ENCODE measurements around the gene P2RX4. TPM values are rescaled to one million over a fixed set of nuclear protein-coding genes. Genes with fewer than 3 reads are reported as not detected.
"Not testable (repeated sequence)": the region's sequence is repeated elsewhere in the genome, so short reads cannot be mapped to it uniquely, and the experiment has no call there.

Gene P2RX4
- total RNA-seq, 1 experiment from 2014 or later: 6.0 TPM

GRCh38 chr12:121219353-121219986 is 9.5 kb downstream of the P2RX4 start:
- no peak for DNase-seq (ENCODE audit: low read depth)

GRCh38 chr12:121222847-121223246 is 12.9 kb downstream of the P2RX4 start:
- no peak for DNase-seq (ENCODE audit: low read depth)

GRCh38 chr12:121223292-121224285 is 13.7 kb downstream of the P2RX4 start:
- DNase-seq (ENCODE audit: low read depth): no peak

GRCh38 chr12:121224591-121224990 is 14.7 kb downstream of the P2RX4 start:
- no peak for DNase-seq (ENCODE audit: low read depth)

GRCh38 chr12:121226399-121226798 is 16.5 kb downstream of the P2RX4 start:
- no peak for DNase-seq (ENCODE audit: low read depth)

- DNase-seq (ENCODE audit: low read depth): not testable (repeated sequence)
Measured at GRCh38 chr12:121226871-121227270, 16.9 kb downstream of the P2RX4 start.

- DNase-seq (ENCODE audit: low read depth): no peak
Measured at GRCh38 chr12:121227294-121227693, 17.4 kb downstream of the P2RX4 start.

- no peak for DNase-seq (ENCODE audit: low read depth)
Measured at GRCh38 chr12:121228919-121229665, 19.2 kb downstream of the P2RX4 start.

GRCh38 chr12:121229826-121230537 is 20.1 kb downstream of the P2RX4 start:
- peak; percentile 58 for DNase-seq (ENCODE audit: low read depth)

- no peak for DNase-seq (ENCODE audit: low read depth)
Measured at GRCh38 chr12:121230538-121230907, 20.6 kb downstream of the P2RX4 start.

GRCh38 chr12:121232163-121232562 is 22.2 kb downstream of the P2RX4 start:
- DNase-seq (ENCODE audit: low read depth): no peak

- DNase-seq (ENCODE audit: low read depth): no peak
Measured at GRCh38 chr12:121232977-121233627, 23.2 kb downstream of the P2RX4 start.

GRCh38 chr12:121233628-121234020 is 23.7 kb downstream of the P2RX4 start:
- no peak for DNase-seq (ENCODE audit: low read depth)

GRCh38 chr12:121236776-121237175 is 26.8 kb downstream of the P2RX4 start:
- DNase-seq (ENCODE audit: low read depth): no peak

GRCh38 chr12:121237415-121237814 is 27.5 kb downstream of the P2RX4 start:
- no peak for DNase-seq (ENCODE audit: low read depth)

GRCh38 chr12:121238086-121238485 is 28.2 kb downstream of the P2RX4 start:
- DNase-seq (ENCODE audit: low read depth): no peak

- no peak for DNase-seq (ENCODE audit: low read depth)
Measured at GRCh38 chr12:121238604-121239350, 28.8 kb downstream of the P2RX4 start.

GRCh38 chr12:121239351-121240061 is 29.6 kb downstream of the P2RX4 start:
- no peak for DNase-seq (ENCODE audit: low read depth)

GRCh38 chr12:121240062-121240420 is 30.1 kb downstream of the P2RX4 start:
- DNase-seq (ENCODE audit: low read depth): no peak

Measured in HT1080 (cell line).